ENCODE results near the gene USP15. TPM values are rescaled to one million over a fixed set of nuclear protein-coding genes. Genes with fewer than 3 reads are reported as not detected.

The USP15 gene
- total RNA-seq, 6 experiments from 2014 or later: 32.4 to 60.5 (median 37.9) TPM

- H3K4me3 ChIP-seq: peak overlapping the region; percentile 86 to 90 (median 88)
- no peak for DNase-seq
- H3K9me3 ChIP-seq: no peaks in the 10 kb centered on the region
- TF ChIP-seq POLR2A (IDR thresholded peaks at IDR 0.05): no peak
- no peak for TF ChIP-seq CTCF (IDR thresholded peaks at IDR 0.05)
- no peaks in the 10 kb centered on the region for H3K36me3 ChIP-seq
- peak overlapping the region; percentile 90 to 92 (median 91) for H3K27ac ChIP-seq
- ATAC-seq: peak in 2 of 4 donors; percentile 2 to 12
- no peaks in the 10 kb centered on the region for H3K27me3 ChIP-seq
- peaks cover 0 to 33% (median 11%) of the 10 kb centered on the region in 4 donors for H3K4me1 ChIP-seq
- WGBS (ENCODE audit: insufficient coverage, low coverage, low lambda C conversion rate, missing lambda C conversion rate): 27% methylated on average over 10 of the region's 10 CpGs
- intact Hi-C loops (cut with DNase I): no loop called here
Measured at GRCh38 chr12:62258941-62259630, 1.1 kb upstream of the USP15 start.

GRCh38 chr12:62259631-62259992, 592 bp upstream of the USP15 start:
- WGBS (ENCODE audit: insufficient coverage, low coverage, low lambda C conversion rate, missing lambda C conversion rate): 0% methylated on average over 11 of the region's 15 CpGs
- Histone ChIP-seq H3K4me3 (peak overlapping the region; percentile 86 to 90 (median 88)), H3K9me3 (no peaks in the 10 kb centered on the region), H3K36me3 (no peaks in the 10 kb centered on the region), H3K4me1 (peaks cover 0 to 38% (median 12%) of the 10 kb centered on the region in 4 donors), H3K27ac (peak overlapping the region; percentile 90 to 92 (median 91)), H3K27me3 (no peaks in the 10 kb centered on the region)
- intact Hi-C loops (cut with DNase I): no loop called here
- DNase-seq (no peak), ATAC-seq (peak; percentile 22 to 46 (median 37))
- TF ChIP-seq CTCF (IDR thresholded peaks at IDR 0.05) (no peak), POLR2A (IDR thresholded peaks at IDR 0.05) (no peak)

GRCh38 chr12:62260733-62261683, 804 bp downstream of the USP15 start:
- peak in 2 of 3 donors; percentile 29 to 56 for DNase-seq

More at GRCh38 chr12:62260733-62261683, 804 bp downstream of the USP15 start:
- intact Hi-C loops (cut with DNase I): no loop called here
- TF ChIP-seq POLR2A (IDR thresholded peaks at IDR 0.05): no peak
- no peak for TF ChIP-seq CTCF (IDR thresholded peaks at IDR 0.05)
- WGBS (ENCODE audit: insufficient coverage, low coverage, low lambda C conversion rate, missing lambda C conversion rate): under 1% methylated on average over 20 of the region's 26 CpGs
- H3K27ac ChIP-seq: peak overlapping the region; percentile 90 to 92 (median 91)
- H3K9me3 ChIP-seq: no peaks in the 10 kb centered on the region
- H3K4me1 ChIP-seq: peaks cover 0 to 39% (median 12%) of the 10 kb centered on the region in 4 donors
- no peaks in the 10 kb centered on the region for H3K36me3 ChIP-seq
- peak; percentile 29 to 38 (median 34) for ATAC-seq
- H3K4me3 ChIP-seq: peak overlapping the region; percentile 86 to 90 (median 88)
- H3K27me3 ChIP-seq: no peaks in the 10 kb centered on the region
